ENCODE measurements around the gene SLC25A5. TPM values are rescaled to one million over a fixed set of nuclear protein-coding genes. Genes with fewer than 3 reads are reported as not detected.

Gene SLC25A5
- total RNA-seq, 1 experiment from 2014 or later = 807 TPM

- Histone ChIP-seq H3K9me3 (ENCODE audit: insufficient read depth, low read depth) (no peaks in the 10 kb centered on the region), H3K79me2 (ENCODE audit: low read depth) (no peaks in the 10 kb centered on the region), H3K4me2 (no peak overlapping the region), H4K20me1 (ENCODE audit: insufficient read depth) (no peaks in the 10 kb centered on the region), H2AFZ (no peak overlapping the region), H3K4me1 (replicated peaks; ENCODE audit: insufficient read depth) (peaks cover 5% of the 10 kb centered on the region; the same call in 1 of the 2 replicates), H3K27me3 (ENCODE audit: insufficient read depth, low read depth) (no peaks in the 10 kb centered on the region), H3K36me3 (ENCODE audit: low read depth) (no peaks in the 10 kb centered on the region), H3K27ac (no peak overlapping the region), H3F3A (ENCODE audit: insufficient read depth, low read depth) (no peaks in the 10 kb centered on the region), H3K4me3 (no peak overlapping the region), H3K9me2 (ENCODE audit: insufficient read depth) (no peaks in the 10 kb centered on the region)
- POLR2A ChIA-PET (ENCODE audit: unreplicated experiment) = no interaction called here
- DNase-seq = peak; percentile 36 to 57
- BruUV-seq (replicated peaks) = no TSS peak
- CTCF ChIA-PET = interaction anchor here (0.6 to 1.0 kb wide), 4 partner anchors 22 to 902 kb away, joined by 3 to 4 read pairs (median 3); no protein-coding TSS in a partner anchor
- intact Hi-C loops (cut with micrococcal nuclease; ENCODE audit: unreplicated experiment) = loop anchor here (1.0 to 10.0 kb wide), 6 partner anchors 58 to 699 kb away; partner anchors contain the start of gene UBE2A
- TF ChIP-seq, protein P1, sequence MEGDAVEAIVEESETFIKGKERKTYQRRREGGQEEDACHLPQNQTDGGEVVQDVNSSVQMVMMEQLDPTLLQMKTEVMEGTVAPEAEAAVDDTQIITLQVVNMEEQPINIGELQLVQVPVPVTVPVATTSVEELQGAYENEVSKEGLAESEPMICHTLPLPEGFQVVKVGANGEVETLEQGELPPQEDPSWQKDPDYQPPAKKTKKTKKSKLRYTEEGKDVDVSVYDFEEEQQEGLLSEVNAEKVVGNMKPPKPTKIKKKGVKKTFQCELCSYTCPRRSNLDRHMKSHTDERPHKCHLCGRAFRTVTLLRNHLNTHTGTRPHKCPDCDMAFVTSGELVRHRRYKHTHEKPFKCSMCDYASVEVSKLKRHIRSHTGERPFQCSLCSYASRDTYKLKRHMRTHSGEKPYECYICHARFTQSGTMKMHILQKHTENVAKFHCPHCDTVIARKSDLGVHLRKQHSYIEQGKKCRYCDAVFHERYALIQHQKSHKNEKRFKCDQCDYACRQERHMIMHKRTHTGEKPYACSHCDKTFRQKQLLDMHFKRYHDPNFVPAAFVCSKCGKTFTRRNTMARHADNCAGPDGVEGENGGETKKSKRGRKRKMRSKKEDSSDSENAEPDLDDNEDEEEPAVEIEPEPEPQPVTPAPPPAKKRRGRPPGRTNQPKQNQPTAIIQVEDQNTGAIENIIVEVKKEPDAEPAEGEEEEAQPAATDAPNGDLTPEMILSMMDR (conservative IDR thresholded peaks at IDR 0.05) = peak; percentile 95
- TF ChIP-seq EZH2 (IDR thresholded peaks at IDR 0.05; ENCODE audit: low read depth) = no peak
These were observed 48.0 kb downstream of the SLC25A5 start for GRCh38 chrX:119516157-119516702.

- H2AFZ ChIP-seq = no peak overlapping the region
- no peaks in the 10 kb centered on the region for H3K9me3 ChIP-seq (ENCODE audit: insufficient read depth, low read depth)
- no peaks in the 10 kb centered on the region for H3K79me2 ChIP-seq (ENCODE audit: low read depth)
- no peaks in the 10 kb centered on the region for H3K4me1 ChIP-seq (replicated peaks; ENCODE audit: insufficient read depth)
- H3K4me3 ChIP-seq = no peak overlapping the region
- DNase-seq = no peak
- H3K9me2 ChIP-seq (ENCODE audit: insufficient read depth) = no peaks in the 10 kb centered on the region
- H4K20me1 ChIP-seq (ENCODE audit: insufficient read depth) = no peaks in the 10 kb centered on the region
- intact Hi-C loops (cut with micrococcal nuclease; ENCODE audit: unreplicated experiment) = loop anchor here (5.0 to 10.0 kb wide), 3 partner anchors 369 to 696 kb away; no protein-coding TSS in a partner anchor
- BruUV-seq (replicated peaks) = no TSS peak
- ChIA-PET CTCF (interaction anchor here (0.6 kb wide), 1 partner anchor 22 kb away, joined by 4 read pairs; no protein-coding TSS in a partner anchor), POLR2A (ENCODE audit: unreplicated experiment) (no interaction called here)
- H3K27me3 ChIP-seq (ENCODE audit: insufficient read depth, low read depth) = no peaks in the 10 kb centered on the region
- H3F3A ChIP-seq (ENCODE audit: insufficient read depth, low read depth) = no peaks in the 10 kb centered on the region
- H3K36me3 ChIP-seq (ENCODE audit: low read depth) = no peaks in the 10 kb centered on the region
- H3K4me2 ChIP-seq = no peak overlapping the region
- H3K27ac ChIP-seq = no peak overlapping the region
- no peak for TF ChIP-seq EZH2 (IDR thresholded peaks at IDR 0.05; ENCODE audit: low read depth)
- TF ChIP-seq, protein P1 (conservative IDR thresholded peaks at IDR 0.05) = no peak
These were observed 50.1 kb downstream of the SLC25A5 start for GRCh38 chrX:119518371-119518770.

Other genes starting within 250 kb of the SLC25A5 start
- 133 and 204 TPM in 2 replicates for gene PGRMC1, start 232.2 kb upstream of the SLC25A5 start, total RNA-seq (2021)
- gene SLC25A43, start 69.1 kb upstream of the SLC25A5 start, total RNA-seq (2021) = 38.4 and 42.3 TPM in 2 replicates
- 56.5 and 63.7 TPM in 2 replicates for gene STEEP1, start 97.0 kb downstream of the SLC25A5 start, total RNA-seq (2021)
- 103 and 119 TPM in 2 replicates for gene UBE2A, start 106.1 kb downstream of the SLC25A5 start, total RNA-seq (2021)
- 25.7 TPM in 2 replicates for gene NKRF, start 138.0 kb downstream of the SLC25A5 start, total RNA-seq (2021)
- gene SEPTIN6, start 224.7 kb downstream of the SLC25A5 start, total RNA-seq (2021) = 32.8 and 43.7 TPM in 2 replicates

Data from PC-9 (cell line).